Mucosa of gallbladder (tissue), 1 donor: ENCODE data around the gene UBXN2A. TPM values are rescaled to one million over a fixed set of nuclear protein-coding genes. Genes with fewer than 3 reads are reported as not detected.
"Not testable (repeated sequence)": the region's sequence is repeated elsewhere in the genome, so short reads cannot be mapped to it uniquely, and the experiment has no call there.

Experiments
- DNase-seq: peaks from one replicate; pipeline ENCODE4 v3.0.0-alpha.2; 2020; ENCODE audit warnings: low spot score
- total RNA-seq: library from RNA; stranded (reverse); gene quantifications from one replicate; pipeline ENCODE4 v1.2.1, GENCODE V29; 2021
- donor health status: DM: no; HTN: no; CAD: no.

The UBXN2A gene
- total RNA-seq, 1 donor from 2014 or later: 11.8 TPM

- peak; percentile 30 for DNase-seq
These were observed 706 bp downstream of the UBXN2A start for GRCh38 chr2:23940718-23941620.

DNA sequence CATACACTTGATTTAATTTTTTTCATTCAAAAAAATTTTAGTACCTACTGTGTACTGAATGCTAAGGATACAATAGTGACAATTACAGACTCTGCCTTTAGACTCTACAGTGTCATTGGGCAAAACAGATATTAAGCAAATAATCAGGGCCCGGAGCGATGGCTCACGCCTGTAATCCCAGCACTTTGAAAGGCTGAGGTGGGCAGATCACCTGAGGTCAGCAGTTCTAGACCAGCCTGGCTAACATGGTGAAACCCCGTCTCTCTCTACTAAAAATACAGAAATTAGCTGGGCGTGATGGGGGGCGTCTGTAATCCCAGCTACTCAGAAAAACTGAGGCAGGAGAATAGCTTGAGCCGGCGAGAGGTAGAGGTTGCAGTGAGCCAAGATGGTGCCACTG lies 1.4 kb downstream of the UBXN2A start:
- DNase-seq: no peak

GRCh38 chr2:23943666-23944065 lies 3.4 kb downstream of the UBXN2A start:
- no peak for DNase-seq

GRCh38 chr2:23944527-23944926 lies 4.3 kb downstream of the UBXN2A start:
- DNase-seq: no peak

DNA sequence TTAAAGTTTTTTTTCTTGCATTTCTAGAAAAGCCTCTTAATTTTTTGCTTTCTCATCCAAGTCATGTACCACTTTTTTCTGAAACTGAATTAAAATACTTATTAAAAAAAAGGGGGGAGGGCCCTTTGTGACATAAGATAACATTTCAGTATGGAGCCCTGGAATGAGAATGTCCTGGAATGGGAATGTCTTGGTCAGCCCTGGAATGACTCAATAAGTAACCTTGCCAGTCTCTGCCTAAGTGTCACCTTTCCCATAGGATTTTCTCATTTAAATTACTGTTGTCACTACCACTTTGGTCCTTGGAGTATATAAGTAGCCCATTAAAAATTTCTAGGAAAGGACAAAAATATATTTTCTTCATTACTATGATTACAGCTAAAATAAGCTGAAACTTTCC lies 4.7 kb downstream of the UBXN2A start:
- no peak for DNase-seq

GRCh38 chr2:23947350-23947749 lies 7.1 kb downstream of the UBXN2A start:
- DNase-seq: no peak

- DNase-seq: not testable (repeated sequence)
These were observed 12.3 kb downstream of the UBXN2A start for GRCh38 chr2:23952558-23952957.

- DNase-seq: no peak
These were observed 13.4 kb downstream of the UBXN2A start for GRCh38 chr2:23953625-23954024.

GRCh38 chr2:23954325-23955014 lies 14.2 kb downstream of the UBXN2A start:
- DNase-seq: no peak

GRCh38 chr2:23967846-23968245 lies 27.6 kb downstream of the UBXN2A start:
- no peak for DNase-seq

DNA sequence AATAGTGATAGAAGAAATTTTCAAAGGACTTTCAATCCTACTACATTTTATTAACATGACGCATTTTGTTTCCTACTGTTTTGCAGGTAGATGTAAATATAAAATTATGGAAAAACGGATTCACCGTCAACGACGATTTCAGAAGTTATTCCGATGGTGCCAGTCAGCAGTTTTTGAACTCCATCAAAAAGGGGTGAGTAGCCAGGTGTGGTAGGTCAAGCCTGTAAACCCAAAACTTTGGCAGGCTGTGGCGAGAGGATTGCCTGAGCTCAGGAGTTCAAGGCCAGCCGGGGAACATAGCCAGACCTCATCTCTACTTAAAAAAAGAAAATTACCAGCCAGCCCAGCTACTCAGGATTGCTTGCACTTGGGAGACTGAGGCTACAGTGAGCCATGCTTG lies 36.6 kb downstream of the UBXN2A start:
- no peak for DNase-seq

- no peak for DNase-seq
These were observed 48.1 kb downstream of the UBXN2A start for GRCh38 chr2:23988371-23988770.

GRCh38 chr2:23992931-23993330 lies 52.7 kb downstream of the UBXN2A start:
- no peak for DNase-seq

DNA sequence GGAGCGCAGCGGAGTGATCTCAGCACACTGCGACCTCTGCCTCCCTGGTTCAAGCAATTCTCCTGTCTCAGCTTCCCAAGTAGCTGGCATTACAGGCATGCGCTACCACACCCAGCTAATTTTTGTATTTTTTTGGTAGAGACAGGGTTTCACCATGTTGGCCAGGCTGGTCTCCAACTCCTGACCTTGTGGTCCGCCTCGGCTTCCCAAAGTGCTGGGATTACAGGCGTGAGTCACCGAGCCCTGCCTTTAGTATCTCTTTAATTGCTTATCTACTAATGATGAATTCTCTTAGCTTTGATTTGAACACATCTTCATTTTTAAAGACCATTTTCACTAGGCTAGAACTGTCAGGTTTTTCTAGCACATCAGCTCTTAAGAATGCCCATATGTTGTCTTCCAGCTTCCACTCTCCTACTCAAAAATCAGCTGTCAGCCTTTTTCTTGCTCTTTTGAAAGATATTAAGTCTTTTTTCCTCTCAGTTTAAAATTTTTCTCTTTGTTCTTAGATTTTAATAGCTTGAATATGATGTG lies 53.5 kb downstream of the UBXN2A start:
- no peak for DNase-seq

GRCh38 chr2:23994567-23994966 lies 54.3 kb downstream of the UBXN2A start:
- no peak for DNase-seq

DNA sequence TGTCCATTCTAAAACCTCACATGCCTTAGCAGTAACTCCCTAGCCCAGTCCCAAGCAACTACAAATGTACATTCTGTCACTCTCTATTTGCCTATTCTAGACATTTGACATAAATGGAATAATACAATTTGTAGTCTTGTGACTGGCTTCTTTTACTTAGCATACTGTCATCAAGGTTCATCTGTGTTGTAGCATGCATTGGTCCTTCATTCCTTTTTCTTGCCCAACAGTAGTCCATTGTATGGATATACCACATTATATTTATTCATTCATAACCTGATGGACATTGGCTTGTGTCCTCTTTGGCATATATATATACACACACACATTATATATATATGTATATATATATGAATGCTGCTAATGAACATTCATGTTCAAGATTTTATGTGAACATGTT lies 67.4 kb downstream of the UBXN2A start:
- DNase-seq: no peak

DNA sequence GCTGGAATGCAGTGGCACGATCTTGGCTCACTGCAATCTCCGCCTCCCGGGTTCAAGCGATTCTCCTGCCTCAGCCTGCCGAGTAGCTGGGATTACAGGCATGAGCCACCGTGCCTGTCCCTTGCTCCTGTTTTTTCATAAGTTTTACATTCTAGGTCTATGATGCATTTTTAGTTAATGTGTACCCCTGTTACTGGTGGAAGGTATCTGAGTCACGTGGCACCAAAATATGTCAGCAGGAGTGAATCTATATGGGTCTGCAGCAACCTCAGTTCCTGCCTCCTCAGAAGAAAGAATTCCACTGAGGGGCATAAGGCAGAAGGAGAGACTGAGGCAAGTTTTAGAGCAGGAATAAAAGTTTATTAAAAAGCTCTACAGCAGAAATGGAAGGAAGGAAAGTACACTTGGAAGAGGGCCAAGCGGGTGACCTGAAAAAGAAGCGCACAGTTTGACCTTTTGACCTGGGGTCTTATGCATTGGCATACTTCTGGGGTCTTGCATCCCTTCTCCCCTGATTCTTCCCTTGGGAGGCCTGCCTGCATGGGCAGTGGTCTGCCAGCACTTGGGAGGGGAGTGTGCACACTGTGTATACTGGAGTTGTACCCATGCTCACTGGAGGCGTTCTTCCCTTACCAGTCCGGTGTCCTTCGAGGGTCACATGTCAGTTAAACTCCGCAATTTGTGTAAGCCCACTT lies 68.6 kb downstream of the UBXN2A start:
- DNase-seq: no peak

- DNase-seq: no peak
These were observed 69.1 kb downstream of the UBXN2A start for GRCh38 chr2:24009367-24009679.

DNA sequence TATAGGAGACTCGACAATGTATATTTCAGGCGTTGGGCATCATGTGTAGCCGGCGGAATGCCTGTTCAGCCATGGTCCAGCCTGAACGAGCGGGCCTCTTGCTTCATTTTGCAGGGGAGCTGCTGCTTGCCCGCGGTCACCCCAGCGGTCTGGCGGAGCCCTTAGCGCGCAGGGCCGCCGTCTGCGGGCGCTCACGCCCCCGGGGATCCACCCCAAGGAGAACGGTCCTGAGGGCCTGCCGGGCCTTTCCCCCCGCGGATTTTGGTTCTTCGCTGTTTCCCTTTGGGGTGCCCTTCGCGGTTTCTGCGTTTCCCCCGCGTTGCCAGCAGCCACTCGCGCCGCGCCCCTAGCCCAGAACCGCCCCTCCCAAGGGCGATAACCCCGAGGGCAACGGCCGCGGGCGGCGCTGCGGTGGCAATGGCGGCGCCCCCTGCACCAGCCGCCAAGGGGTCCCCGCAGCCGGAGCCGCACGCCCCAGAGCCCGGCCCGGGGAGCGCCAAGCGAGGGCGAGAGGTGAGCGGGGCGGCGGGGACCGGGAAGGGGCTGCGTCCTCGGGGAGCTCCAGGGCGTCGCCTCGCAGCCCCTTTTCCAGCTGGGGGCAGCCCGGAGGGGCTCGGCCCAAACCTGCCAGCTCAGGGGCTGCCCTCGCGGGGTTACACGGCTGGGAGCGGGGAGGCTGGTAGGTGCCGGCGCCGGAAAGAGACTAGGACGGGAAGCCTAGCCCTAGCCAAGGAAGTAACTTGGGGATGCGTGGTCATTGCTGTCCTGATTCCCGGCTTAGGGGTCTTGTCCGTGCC lies 69.6 kb downstream of the UBXN2A start, which contains the start of gene MFSD2B:
TSS of gene MFSD2B (plus strand) at position 406 of the 797 bp plus-strand sequence. CDS start at position 418, 12 bp downstream.
- DNase-seq: no peak

GRCh38 chr2:24010477-24011249 lies 70.4 kb downstream of the UBXN2A start:
- no peak for DNase-seq
